Measurements from ENCODE around the gene AFF2. TPM values are rescaled to one million over a fixed set of nuclear protein-coding genes. Genes with fewer than 3 reads are reported as not detected.
"Not testable (repeated sequence)": the region's sequence is repeated elsewhere in the genome, so short reads cannot be mapped to it uniquely, and the experiment has no call there.

The AFF2 gene
- total RNA-seq, 1 donor from 2014 or later: 3.1 TPM

GRCh38 chrX:148643460-148643859 lies 143.0 kb downstream of the AFF2 start:
- DNase-seq: no peak

GRCh38 chrX:148647651-148648050 lies 147.2 kb downstream of the AFF2 start:
- no peak for DNase-seq

GRCh38 chrX:148649145-148649795 lies 148.9 kb downstream of the AFF2 start:
- no peak for DNase-seq

- no peak for DNase-seq
These were observed 157.8 kb downstream of the AFF2 start for GRCh38 chrX:148658115-148658730.

- DNase-seq: no peak
These were observed 159.1 kb downstream of the AFF2 start for GRCh38 chrX:148659481-148659880.

- DNase-seq: no peak
These were observed 160.6 kb downstream of the AFF2 start for GRCh38 chrX:148661035-148661434.

- DNase-seq: no peak
These were observed 161.6 kb downstream of the AFF2 start for GRCh38 chrX:148662014-148662413.

GRCh38 chrX:148664171-148664570 lies 163.8 kb downstream of the AFF2 start:
- DNase-seq: no peak

GRCh38 chrX:148664995-148665394 lies 164.6 kb downstream of the AFF2 start:
- DNase-seq: no peak

- not testable (repeated sequence) for DNase-seq
These were observed 168.8 kb downstream of the AFF2 start for GRCh38 chrX:148669175-148669574.

GRCh38 chrX:148670277-148670676 lies 169.9 kb downstream of the AFF2 start:
- DNase-seq: no peak

GRCh38 chrX:148672517-148672916 lies 172.1 kb downstream of the AFF2 start:
- DNase-seq: no peak

GRCh38 chrX:148681605-148682004 lies 181.2 kb downstream of the AFF2 start:
- DNase-seq: no peak

- DNase-seq: no peak
These were observed 181.8 kb downstream of the AFF2 start for GRCh38 chrX:148682206-148682605.

GRCh38 chrX:148691456-148691855 lies 191.0 kb downstream of the AFF2 start:
- peak; percentile 0 for DNase-seq

- no peak for DNase-seq
These were observed 194.8 kb downstream of the AFF2 start for GRCh38 chrX:148695255-148695654.

GRCh38 chrX:148698221-148698620 lies 197.8 kb downstream of the AFF2 start:
- DNase-seq: no peak

GRCh38 chrX:148700021-148700420 lies 199.6 kb downstream of the AFF2 start:
- no peak for DNase-seq

GRCh38 chrX:148713981-148714380 lies 213.6 kb downstream of the AFF2 start:
- DNase-seq: no peak

GRCh38 chrX:148715361-148715760 lies 214.9 kb downstream of the AFF2 start:
- no peak for DNase-seq

- DNase-seq: no peak
These were observed 222.5 kb downstream of the AFF2 start for GRCh38 chrX:148722966-148723365.

- no peak for DNase-seq
These were observed 223.1 kb downstream of the AFF2 start for GRCh38 chrX:148723551-148723950.

- DNase-seq: no peak
These were observed 228.5 kb downstream of the AFF2 start for GRCh38 chrX:148728901-148729300.

GRCh38 chrX:148732743-148733142 lies 232.3 kb downstream of the AFF2 start:
- DNase-seq: no peak

Data from tongue (tissue), 2 donors.